Stimulated activated naive CD8-positive, alpha-beta T cell treated with anti-CD3 and anti-CD28 coated beads, Interleukin-15, amount 100 ng/mL, for 72 hours (primary cell): ENCODE measurements around the gene CAVIN4.
A peak's percentile ranks its signal among the peaks of the same experiment; 100 is the strongest.

Experiments used
- ATAC-seq: fragments of 150-1000 bp; cut with Tn5 transposase; 2 replicates; pipeline ENCODE4 v1.10.0; 2021; ENCODE audit warnings: mild to moderate bottlenecking, moderate library complexity
- DNase-seq, 2 donors: peaks; one replicate each; pipeline ENCODE4 v3.0.0; 2021 to 2022
- H3K27ac Mint-ChIP-seq, 2 donors: one replicate each; pipeline ENCODE4 v1.8.0; 2022; ENCODE audit warnings: mild to moderate bottlenecking in 2 of 2, mixed read lengths in 2 of 2, moderate library complexity in 2 of 2
- H3K27me3 Mint-ChIP-seq: one replicate; pipeline ENCODE4 v1.8.0; 2022; ENCODE audit warnings: mixed read lengths
- H3K4me1 Mint-ChIP-seq: one replicate; pipeline ENCODE4 v1.8.0; 2022; ENCODE audit warnings: mild to moderate bottlenecking, mixed read lengths
- H3K4me3 Mint-ChIP-seq, 2 donors: one replicate each; pipeline ENCODE4 v1.8.0; 2022; ENCODE audit warnings: mild to moderate bottlenecking in 2 of 2, mixed read lengths in 2 of 2, moderate library complexity in 1 of 2
- H3K9me3 Mint-ChIP-seq, 2 donors: one replicate each; pipeline ENCODE4 v1.8.0; 2022; ENCODE audit warnings: mixed read lengths in 2 of 2

CAVIN4 gene

GRCh38 chr9:100581661-100582060, 3.8 kb downstream of the CAVIN4 start:
- DNase-seq (no peak), ATAC-seq (no peak)
- Mint-ChIP-seq H3K27me3 (peaks cover 6% of the 10 kb centered on the region), H3K9me3 (no peaks in the 10 kb centered on the region), H3K4me1 (no peaks in the 10 kb centered on the region), H3K27ac (no peak overlapping the region), H3K4me3 (no peak overlapping the region)

GRCh38 chr9:100583014-100583802, 5.3 kb downstream of the CAVIN4 start:
- Mint-ChIP-seq H3K9me3 (no peaks in the 10 kb centered on the region), H3K4me1 (no peaks in the 10 kb centered on the region), H3K27me3 (peaks cover 6% of the 10 kb centered on the region), H3K4me3 (no peak overlapping the region), H3K27ac (no peak overlapping the region)
- DNase-seq: no peak
- ATAC-seq: no peak

- no peaks in the 10 kb centered on the region for H3K9me3 Mint-ChIP-seq
- peaks cover 6% of the 10 kb centered on the region for H3K27me3 Mint-ChIP-seq
- H3K4me1 Mint-ChIP-seq: no peaks in the 10 kb centered on the region
- ATAC-seq (no peak), DNase-seq (no peak)
- H3K4me3 Mint-ChIP-seq: no peak overlapping the region
- no peak overlapping the region for H3K27ac Mint-ChIP-seq
Measured at GRCh38 chr9:100584951-100585350, 7.1 kb downstream of the CAVIN4 start.

- H3K9me3 Mint-ChIP-seq: no peaks in the 10 kb centered on the region
- no peaks in the 10 kb centered on the region for H3K4me1 Mint-ChIP-seq
- peaks cover 6% of the 10 kb centered on the region for H3K27me3 Mint-ChIP-seq
- H3K27ac Mint-ChIP-seq: no peak overlapping the region
- DNase-seq (no peak), ATAC-seq (no peak)
- no peak overlapping the region for H3K4me3 Mint-ChIP-seq
Measured at GRCh38 chr9:100586093-100586492, 8.2 kb downstream of the CAVIN4 start.

GRCh38 chr9:100587375-100587774, 9.5 kb downstream of the CAVIN4 start:
- Mint-ChIP-seq H3K27ac (no peak overlapping the region), H3K4me1 (no peaks in the 10 kb centered on the region), H3K4me3 (no peak overlapping the region), H3K27me3 (peaks cover 2% of the 10 kb centered on the region), H3K9me3 (no peaks in the 10 kb centered on the region)
- DNase-seq (no peak), ATAC-seq (no peak)

- Mint-ChIP-seq H3K27ac (no peak overlapping the region), H3K9me3 (no peaks in the 10 kb centered on the region), H3K4me3 (no peak overlapping the region), H3K27me3 (no peaks in the 10 kb centered on the region), H3K4me1 (no peaks in the 10 kb centered on the region)
- ATAC-seq (no peak), DNase-seq (no peak)
Measured at GRCh38 chr9:100589582-100589981, 11.7 kb downstream of the CAVIN4 start.

- ATAC-seq: no peak
- H3K4me1 Mint-ChIP-seq: no peaks in the 10 kb centered on the region
- H3K27me3 Mint-ChIP-seq: no peaks in the 10 kb centered on the region
- no peaks in the 10 kb centered on the region for H3K9me3 Mint-ChIP-seq
- no peak overlapping the region for H3K27ac Mint-ChIP-seq
- H3K4me3 Mint-ChIP-seq: no peak overlapping the region
- no peak for DNase-seq
Measured at GRCh38 chr9:100590481-100590880, 12.6 kb downstream of the CAVIN4 start.

DNA sequence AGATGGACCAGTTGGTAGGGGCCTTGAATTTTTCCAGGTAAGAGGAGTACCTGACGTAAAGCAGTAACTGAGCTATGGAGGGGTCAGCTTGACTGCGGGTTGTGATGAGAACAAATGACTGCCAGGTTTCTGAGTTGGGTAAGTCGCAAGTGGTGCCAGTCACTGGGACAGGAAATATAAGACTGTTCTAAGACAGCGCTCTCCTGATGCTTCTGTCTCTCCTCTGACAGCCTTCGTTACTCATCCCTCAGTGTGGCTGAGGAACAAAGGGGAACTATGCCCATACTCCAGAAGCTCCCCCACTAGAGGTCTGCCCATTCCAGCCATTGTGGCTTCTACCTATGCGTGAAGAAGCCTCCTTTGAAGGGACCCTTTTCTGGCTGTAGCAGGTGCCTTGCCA, 13.3 kb downstream of the CAVIN4 start:
- Mint-ChIP-seq H3K9me3 (no peaks in the 10 kb centered on the region), H3K4me1 (no peaks in the 10 kb centered on the region), H3K4me3 (no peak overlapping the region), H3K27me3 (no peaks in the 10 kb centered on the region), H3K27ac (no peak overlapping the region)
- no peak for ATAC-seq
- DNase-seq: no peak

DNA sequence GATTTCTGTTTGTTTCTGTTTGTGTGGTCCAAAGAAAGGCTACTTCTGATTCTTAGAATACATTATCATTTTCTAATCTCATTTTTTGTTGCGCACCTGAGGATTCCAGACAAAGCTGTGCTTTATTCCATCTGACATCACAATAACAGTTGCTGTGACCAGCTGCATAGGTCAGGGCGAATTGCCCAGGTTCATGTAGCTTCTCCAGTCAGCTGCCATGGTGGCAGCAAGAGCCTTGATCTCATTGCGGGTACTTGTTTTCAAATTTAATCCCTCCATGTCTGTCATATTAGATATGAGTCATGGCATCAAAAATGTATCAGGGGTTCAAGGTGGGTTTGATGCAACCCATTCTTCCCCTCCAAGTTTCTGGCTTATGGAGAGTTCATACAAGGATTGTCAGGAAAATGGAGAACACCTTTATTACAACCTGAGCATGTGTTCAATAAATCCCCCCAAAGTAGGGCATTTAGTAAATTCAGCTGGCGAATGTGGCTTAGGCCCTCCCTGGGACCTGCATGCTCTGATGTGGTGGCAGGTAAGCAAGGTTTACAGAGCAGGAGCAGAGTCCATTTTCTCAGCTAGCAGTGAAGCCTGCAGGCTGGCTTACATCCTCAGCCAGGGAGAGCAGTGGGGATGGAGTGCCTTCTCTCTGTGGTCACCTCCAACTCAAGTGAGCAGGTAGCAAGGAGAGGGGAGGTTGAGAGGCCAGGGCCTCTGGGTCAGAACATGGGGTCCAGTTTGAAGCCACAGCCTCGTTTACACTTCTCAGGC, 13.9 kb downstream of the CAVIN4 start:
- Mint-ChIP-seq H3K27me3 (no peaks in the 10 kb centered on the region), H3K9me3 (no peaks in the 10 kb centered on the region), H3K4me3 (no peak overlapping the region), H3K4me1 (no peaks in the 10 kb centered on the region), H3K27ac (no peak overlapping the region)
- ATAC-seq (no peak), DNase-seq (no peak)

DNA sequence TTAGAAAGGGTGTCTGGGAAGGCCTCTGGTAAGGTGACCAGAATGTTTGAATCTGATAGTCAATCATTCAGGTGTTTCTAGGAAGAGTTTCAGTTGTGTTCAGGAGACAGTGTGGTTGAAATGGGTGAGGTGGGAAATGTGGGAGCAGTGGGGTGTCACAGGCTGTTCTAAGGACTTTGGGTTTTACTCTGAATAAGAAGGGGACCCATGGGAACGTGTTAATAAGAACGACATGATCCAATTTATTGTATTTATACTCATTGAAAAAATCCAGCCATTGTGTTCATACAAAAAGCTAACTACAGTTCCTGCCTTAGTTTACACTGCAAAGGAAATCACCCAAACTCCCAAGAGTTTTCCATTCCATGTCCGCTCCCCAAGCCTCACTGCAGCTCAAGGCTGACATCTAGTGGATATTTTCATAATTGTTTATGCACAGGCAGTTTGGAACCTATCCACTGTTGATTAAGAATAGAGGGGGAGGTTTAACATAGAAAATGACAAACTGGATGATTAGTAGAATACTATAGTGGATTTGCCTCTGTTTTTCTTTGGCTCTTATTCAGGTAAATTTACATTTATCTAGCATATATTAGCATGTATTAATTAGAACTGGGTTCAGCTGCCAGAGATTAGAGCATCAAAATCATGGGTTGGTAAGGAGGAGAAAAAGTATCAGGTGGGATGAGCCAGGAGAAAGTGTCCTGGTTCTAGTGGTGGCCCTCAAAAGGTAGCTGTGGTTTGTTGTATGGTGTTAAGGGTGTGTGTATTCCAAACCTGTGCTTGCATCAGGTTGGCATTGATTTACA, 17.7 kb downstream of the CAVIN4 start:
- peak; percentile 29 for ATAC-seq
- no peak overlapping the region for H3K27ac Mint-ChIP-seq
- H3K4me1 Mint-ChIP-seq: peaks cover 22% of the 10 kb centered on the region
- H3K27me3 Mint-ChIP-seq: peaks cover 9% of the 10 kb centered on the region
- H3K9me3 Mint-ChIP-seq: no peaks in the 10 kb centered on the region
- H3K4me3 Mint-ChIP-seq: no peak overlapping the region
- DNase-seq: no peak

- H3K27ac Mint-ChIP-seq: no peak overlapping the region
- no peak overlapping the region for H3K4me3 Mint-ChIP-seq
- H3K9me3 Mint-ChIP-seq: no peaks in the 10 kb centered on the region
- peaks cover 22% of the 10 kb centered on the region for H3K4me1 Mint-ChIP-seq
- DNase-seq: no peak
- peak; percentile 21 for ATAC-seq
- peaks cover 9% of the 10 kb centered on the region for H3K27me3 Mint-ChIP-seq
Measured at GRCh38 chr9:100597236-100597635, 19.4 kb downstream of the CAVIN4 start.

- peak overlapping the region; percentile 82 to 86 for H3K4me3 Mint-ChIP-seq
- H3K9me3 Mint-ChIP-seq: no peaks in the 10 kb centered on the region
- H3K27ac Mint-ChIP-seq: peak overlapping the region in 1 of 2 donors; percentile 4
- DNase-seq: peak; percentile 70 to 80
- peaks cover 9% of the 10 kb centered on the region for H3K27me3 Mint-ChIP-seq
- H3K4me1 Mint-ChIP-seq: peaks cover 22% of the 10 kb centered on the region
- peak; percentile 82 for ATAC-seq
Measured at GRCh38 chr9:100598641-100599145, 20.8 kb downstream of the CAVIN4 start.

DNA sequence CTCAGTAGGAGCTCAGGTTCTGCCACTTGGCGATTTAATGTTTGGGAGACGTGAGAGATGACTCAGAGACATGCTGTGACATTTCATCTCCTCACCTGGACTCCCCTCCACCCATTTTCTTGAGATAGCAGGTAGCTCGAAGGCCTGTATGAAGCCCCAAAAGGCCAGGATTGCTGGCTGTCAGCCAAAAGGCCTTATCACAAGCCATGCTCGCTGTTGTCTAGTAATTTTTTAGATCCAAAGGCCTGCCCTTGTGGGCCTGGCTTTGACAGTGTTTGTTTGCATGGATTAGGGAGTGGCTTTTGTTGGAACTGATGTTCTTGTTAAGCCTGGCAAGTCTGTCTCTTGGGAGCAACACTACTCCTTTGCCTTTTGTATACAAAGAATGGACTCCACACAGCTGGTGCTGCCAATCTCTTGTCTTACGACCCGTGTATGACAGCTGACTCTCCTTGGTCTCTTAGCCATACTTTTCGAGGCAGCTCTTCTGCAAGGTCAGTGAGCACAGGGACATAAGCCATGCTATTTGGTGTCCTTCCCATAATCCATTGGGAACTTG, 22.7 kb downstream of the CAVIN4 start:
- H3K4me1 Mint-ChIP-seq: peaks cover 22% of the 10 kb centered on the region

DNA sequence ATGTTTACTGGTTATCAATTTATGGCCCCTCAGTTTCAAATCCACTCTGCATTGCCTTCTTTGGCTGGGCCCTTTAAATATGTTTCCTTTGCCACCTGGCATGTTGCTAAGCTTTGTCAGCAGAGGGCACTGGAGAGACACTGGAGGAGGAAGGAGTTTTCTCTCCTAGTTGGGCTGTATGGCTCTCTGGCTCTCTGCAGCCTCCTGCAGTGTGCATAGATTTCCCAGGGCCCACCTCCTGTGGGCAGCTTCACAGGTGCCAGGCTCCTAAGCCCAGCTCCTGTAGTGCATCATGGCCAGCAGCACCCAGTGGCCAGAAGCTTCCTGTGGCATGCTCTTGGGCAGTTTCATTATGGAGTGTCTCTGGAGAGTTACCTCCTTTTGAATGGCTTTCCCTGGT, 23.3 kb downstream of the CAVIN4 start:
- peaks cover 9% of the 10 kb centered on the region for H3K27me3 Mint-ChIP-seq
- no peak overlapping the region for H3K4me3 Mint-ChIP-seq

More for the DNA sequence above, 22.7 kb downstream of the CAVIN4 start:
- Mint-ChIP-seq H3K9me3 (no peaks in the 10 kb centered on the region), H3K4me3 (no peak overlapping the region), H3K27ac (no peak overlapping the region), H3K27me3 (peaks cover 9% of the 10 kb centered on the region)
- DNase-seq: no peak
- ATAC-seq: no peak

DNA sequence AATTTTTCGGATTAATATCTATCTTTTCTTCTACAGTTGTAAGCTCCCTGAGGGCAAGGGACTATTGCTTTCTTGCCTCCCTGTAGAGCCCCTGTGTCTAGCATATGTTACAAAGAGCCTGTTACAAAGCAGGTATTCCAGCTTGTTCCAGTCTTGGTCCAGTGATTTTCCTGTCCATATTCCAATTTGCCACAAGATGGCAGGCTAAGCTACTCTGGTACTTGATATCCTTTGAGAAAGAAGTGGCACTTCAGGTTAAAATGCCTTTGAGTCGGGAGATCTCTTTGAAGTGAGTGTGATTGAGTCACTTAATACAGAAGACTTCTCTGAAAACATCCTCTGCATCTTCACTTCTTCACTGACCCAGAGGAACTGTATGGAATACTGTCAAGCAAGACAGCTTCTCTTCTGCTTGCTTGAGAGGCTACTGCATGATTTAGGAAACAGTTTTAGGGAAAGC, 24.5 kb downstream of the CAVIN4 start:
- Mint-ChIP-seq H3K9me3 (no peaks in the 10 kb centered on the region), H3K4me1 (peaks cover 22% of the 10 kb centered on the region), H3K27ac (no peak overlapping the region), H3K27me3 (peaks cover 7% of the 10 kb centered on the region), H3K4me3 (no peak overlapping the region)
- ATAC-seq: no peak
- no peak for DNase-seq

More for the DNA sequence above, 23.3 kb downstream of the CAVIN4 start:
- peak; percentile 42 to 45 for DNase-seq
- Mint-ChIP-seq H3K9me3 (no peaks in the 10 kb centered on the region), H3K27ac (no peak overlapping the region), H3K4me1 (peaks cover 22% of the 10 kb centered on the region)
- ATAC-seq: peak; percentile 45
